Skeletal muscle satellite cell (primary cell): Measurements from ENCODE around the gene ARL6IP1.

Experiments
- H3K27me3 ChIP-seq: 2 replicates; pipeline ENCODE4 v1.7.0; 2013; ENCODE audit warnings: low read length; ENCODE audit not compliant: control insufficient read depth, insufficient read depth
- H3K36me3 ChIP-seq: 2 replicates; pipeline ENCODE4 v1.7.0; 2013; ENCODE audit warnings: mild to moderate bottlenecking, control low read depth, low read length; ENCODE audit not compliant: insufficient read depth
- H3K4me1 ChIP-seq: 2 replicates; pipeline ENCODE4 v1.7.0; 2013; ENCODE audit warnings: low read length; ENCODE audit not compliant: control insufficient read depth, insufficient read depth
- H3K4me2 ChIP-seq: 2 replicates; pipeline ENCODE4 v1.7.0; 2013; ENCODE audit warnings: mild to moderate bottlenecking, low read length
- H3K4me3 ChIP-seq: 2 replicates; pipeline ENCODE4 v1.7.0; 2013; ENCODE audit warnings: low read length
- H3K9ac ChIP-seq: 2 replicates; pipeline ENCODE4 v1.7.0; 2013; ENCODE audit warnings: mild to moderate bottlenecking, low read depth, low read length, moderate library complexity
- H3K9me3 ChIP-seq: replicated peaks from 2 replicates; pipeline ENCODE4 v1.7.0; 2013; ENCODE audit warnings: mild to moderate bottlenecking, control low read depth, low read length

Gene ARL6IP1

GRCh38 chr16:18827890-18828289 lies 26.5 kb upstream of the ARL6IP1 start:
- H3K4me2 ChIP-seq: no peak overlapping the region
- no peak overlapping the region for H3K4me3 ChIP-seq
- no peaks in the 10 kb centered on the region for H3K4me1 ChIP-seq
- H3K9ac ChIP-seq: no peak overlapping the region
- H3K36me3 ChIP-seq: peaks cover 46% of the 10 kb centered on the region
- H3K9me3 ChIP-seq: no peaks in the 10 kb centered on the region
- no peaks in the 10 kb centered on the region for H3K27me3 ChIP-seq

GRCh38 chr16:18816286-18816685 lies 14.9 kb upstream of the ARL6IP1 start:
- peaks cover 73% of the 10 kb centered on the region for H3K36me3 ChIP-seq
- H3K9ac ChIP-seq: no peak overlapping the region
- no peak overlapping the region for H3K4me3 ChIP-seq

GRCh38 chr16:18811925-18812324 lies 10.6 kb upstream of the ARL6IP1 start:
- Histone ChIP-seq H3K9ac (no peak overlapping the region), H3K4me2 (no peak overlapping the region), H3K9me3 (no peaks in the 10 kb centered on the region), H3K36me3 (peaks cover 75% of the 10 kb centered on the region), H3K4me1 (no peaks in the 10 kb centered on the region), H3K27me3 (no peaks in the 10 kb centered on the region), H3K4me3 (no peak overlapping the region)

More at GRCh38 chr16:18816286-18816685, 14.9 kb upstream of the ARL6IP1 start:
- Histone ChIP-seq H3K27me3 (no peaks in the 10 kb centered on the region), H3K4me2 (no peak overlapping the region), H3K4me1 (no peaks in the 10 kb centered on the region), H3K9me3 (no peaks in the 10 kb centered on the region)

GRCh38 chr16:18809165-18809564 lies 7.8 kb upstream of the ARL6IP1 start:
- H3K4me1 ChIP-seq: peaks cover 14% of the 10 kb centered on the region
- no peaks in the 10 kb centered on the region for H3K9me3 ChIP-seq
- H3K4me2 ChIP-seq: no peak overlapping the region
- H3K36me3 ChIP-seq: peaks cover 54% of the 10 kb centered on the region
- H3K9ac ChIP-seq: no peak overlapping the region
- H3K27me3 ChIP-seq: no peaks in the 10 kb centered on the region
- no peak overlapping the region for H3K4me3 ChIP-seq

- Histone ChIP-seq H3K9ac (no peak overlapping the region), H3K4me1 (peaks cover 23% of the 10 kb centered on the region)
These were observed 4.0 kb upstream of the ARL6IP1 start for GRCh38 chr16:18805257-18805773.

GRCh38 chr16:18804540-18804939 lies 3.2 kb upstream of the ARL6IP1 start:
- H3K36me3 ChIP-seq: peaks cover 35% of the 10 kb centered on the region
- no peak overlapping the region for H3K4me3 ChIP-seq
- H3K27me3 ChIP-seq: no peaks in the 10 kb centered on the region
- H3K9ac ChIP-seq: peak overlapping the region; percentile 55
- peak overlapping the region; percentile 56 for H3K4me2 ChIP-seq
- no peaks in the 10 kb centered on the region for H3K9me3 ChIP-seq
- H3K4me1 ChIP-seq: peaks cover 28% of the 10 kb centered on the region

More at GRCh38 chr16:18805257-18805773, 4.0 kb upstream of the ARL6IP1 start:
- Histone ChIP-seq H3K4me3 (no peak overlapping the region), H3K27me3 (no peaks in the 10 kb centered on the region), H3K9me3 (no peaks in the 10 kb centered on the region), H3K4me2 (no peak overlapping the region), H3K36me3 (peaks cover 33% of the 10 kb centered on the region)

- peak overlapping the region; percentile 55 for H3K9ac ChIP-seq
- peaks cover 34% of the 10 kb centered on the region for H3K4me1 ChIP-seq
- no peaks in the 10 kb centered on the region for H3K27me3 ChIP-seq
- no peak overlapping the region for H3K4me3 ChIP-seq
- H3K4me2 ChIP-seq: peak overlapping the region; percentile 56
- H3K36me3 ChIP-seq: peaks cover 28% of the 10 kb centered on the region
- H3K9me3 ChIP-seq: no peaks in the 10 kb centered on the region
These were observed 2.5 kb upstream of the ARL6IP1 start for GRCh38 chr16:18803569-18804462.

GRCh38 chr16:18802767-18803343 lies 1.5 kb upstream of the ARL6IP1 start:
- peaks cover 43% of the 10 kb centered on the region for H3K4me1 ChIP-seq
- no peaks in the 10 kb centered on the region for H3K27me3 ChIP-seq
- peaks cover 22% of the 10 kb centered on the region for H3K36me3 ChIP-seq
- H3K4me2 ChIP-seq: no peak overlapping the region
- H3K9ac ChIP-seq: no peak overlapping the region
- H3K4me3 ChIP-seq: no peak overlapping the region
- no peaks in the 10 kb centered on the region for H3K9me3 ChIP-seq

GRCh38 chr16:18800775-18801144 lies 589 bp downstream of the ARL6IP1 start:
- Histone ChIP-seq H3K4me3 (peak overlapping the region; percentile 92), H3K9me3 (no peaks in the 10 kb centered on the region), H3K4me2 (peak overlapping the region; percentile 95), H3K36me3 (peaks cover 28% of the 10 kb centered on the region), H3K27me3 (no peaks in the 10 kb centered on the region), H3K4me1 (peaks cover 49% of the 10 kb centered on the region), H3K9ac (peak overlapping the region; percentile 93)

- Histone ChIP-seq H3K9ac (peak overlapping the region; percentile 93), H3K4me2 (peak overlapping the region; percentile 95), H3K4me3 (peak overlapping the region; percentile 92), H3K9me3 (no peaks in the 10 kb centered on the region), H3K27me3 (no peaks in the 10 kb centered on the region), H3K4me1 (peaks cover 46% of the 10 kb centered on the region), H3K36me3 (peaks cover 33% of the 10 kb centered on the region)
These were observed 1.1 kb downstream of the ARL6IP1 start for GRCh38 chr16:18800293-18800692.

- H3K4me3 ChIP-seq: peak overlapping the region; percentile 92
- H3K9me3 ChIP-seq: no peaks in the 10 kb centered on the region
- peak overlapping the region; percentile 93 for H3K9ac ChIP-seq
- H3K27me3 ChIP-seq: no peaks in the 10 kb centered on the region
- H3K36me3 ChIP-seq: peaks cover 41% of the 10 kb centered on the region
- peak overlapping the region; percentile 95 for H3K4me2 ChIP-seq
- H3K4me1 ChIP-seq: peaks cover 38% of the 10 kb centered on the region
These were observed 1.8 kb downstream of the ARL6IP1 start for GRCh38 chr16:18799500-18799899.
